ENCODE data around the gene NOX5. TPM values are rescaled to one million over a fixed set of nuclear protein-coding genes. Genes with fewer than 3 reads are reported as not detected.
A peak's percentile ranks its signal among the peaks of the same experiment; 100 is the strongest.

NOX5 gene
- total and polyA plus RNA-seq, 9 donors, result 0.07 to 0.56 (median 0.28) TPM

DNA sequence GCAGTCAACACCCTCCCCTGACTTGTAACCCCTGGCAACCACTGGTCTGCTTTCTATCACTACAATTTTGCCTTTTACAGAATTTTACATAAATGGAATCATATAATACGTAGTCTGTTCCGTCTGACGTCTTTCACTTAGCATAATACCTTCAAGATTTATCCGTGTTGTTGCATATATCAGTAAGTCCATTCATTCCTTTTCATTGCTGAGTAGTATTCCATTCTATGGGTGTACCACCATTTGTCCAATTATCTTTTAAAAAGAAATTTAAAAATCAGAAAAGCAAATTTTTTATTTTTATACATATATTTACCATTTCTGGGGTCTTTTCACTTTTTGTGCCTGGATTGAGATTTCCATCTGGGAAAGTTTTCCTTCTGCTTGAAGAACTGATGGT, 35.5 kb downstream of the NOX5 start:
- WGBS (ENCODE audit: insufficient coverage), result no CpG with 5 or more reads among the region's 4 CpGs
- no peak overlapping the region for H3K27ac ChIP-seq (ENCODE audit: low read length)
- no peaks in the 10 kb centered on the region for H3K9me3 ChIP-seq (replicated peaks; ENCODE audit: control insufficient read depth, low read depth, low read length)

DNA sequence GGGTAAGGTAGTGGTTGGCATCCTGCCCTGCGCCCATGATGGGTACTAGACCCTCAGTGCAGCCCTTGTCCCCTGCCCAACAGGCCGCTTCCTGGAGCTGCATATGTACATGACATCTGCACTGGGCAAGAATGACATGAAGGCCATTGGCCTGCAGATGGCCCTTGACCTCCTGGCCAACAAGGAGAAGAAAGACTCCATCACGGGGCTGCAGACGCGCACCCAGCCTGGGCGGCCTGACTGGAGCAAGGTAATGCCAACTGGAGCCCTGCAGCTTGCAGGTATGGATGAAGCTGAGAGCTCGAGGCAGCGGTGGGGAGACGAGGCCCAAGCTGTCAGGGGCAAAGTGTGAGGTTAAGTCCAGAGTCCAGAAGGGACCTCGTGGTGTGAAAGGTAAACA, 40.8 kb downstream of the NOX5 start:
- Histone ChIP-seq H3K27me3 (ENCODE audit: control insufficient read depth, insufficient read depth, low read length) (peaks cover 2% of the 10 kb centered on the region), H3K9me3 (replicated peaks; ENCODE audit: control insufficient read depth, low read depth, low read length) (no peaks in the 10 kb centered on the region), H3K36me3 (ENCODE audit: control insufficient read depth, insufficient read depth, low read length) (no peaks in the 10 kb centered on the region), H3K4me3 (ENCODE audit: low read length) (no peak overlapping the region), H3K4me1 (ENCODE audit: control insufficient read depth, insufficient read depth, low read length) (peaks cover 15% of the 10 kb centered on the region), H3K27ac (ENCODE audit: low read length) (no peak overlapping the region)
- WGBS (ENCODE audit: insufficient coverage), result 93% methylated on average over 9 of the region's 10 CpGs
- DNase-seq, result no peak

More for the DNA sequence above, 35.5 kb downstream of the NOX5 start:
- DNase-seq, result no peak
- Histone ChIP-seq H3K27me3 (ENCODE audit: control insufficient read depth, insufficient read depth, low read length) (no peaks in the 10 kb centered on the region), H3K4me1 (ENCODE audit: control insufficient read depth, insufficient read depth, low read length) (no peaks in the 10 kb centered on the region), H3K36me3 (ENCODE audit: control insufficient read depth, insufficient read depth, low read length) (no peaks in the 10 kb centered on the region), H3K4me3 (ENCODE audit: low read length) (no peak overlapping the region)

DNA sequence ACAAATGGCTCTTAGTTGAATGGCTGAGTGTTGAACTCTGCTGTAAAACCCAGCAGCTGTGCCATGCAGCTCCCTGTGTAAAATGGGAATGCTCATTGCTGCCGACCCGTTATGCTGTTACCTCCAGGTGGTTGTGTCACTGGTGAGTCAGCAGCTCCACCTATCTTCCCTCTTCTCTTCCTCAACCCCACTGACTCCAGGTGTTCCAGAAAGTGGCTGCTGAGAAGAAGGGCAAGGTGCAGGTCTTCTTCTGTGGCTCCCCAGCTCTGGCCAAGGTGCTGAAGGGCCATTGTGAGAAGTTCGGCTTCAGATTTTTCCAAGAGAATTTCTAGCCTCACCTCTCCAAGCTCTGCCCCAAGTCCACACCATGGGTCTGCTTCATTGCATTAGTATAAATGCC, 41.9 kb downstream of the NOX5 start:
- 60% methylated on average over 1 of the region's 3 CpGs for WGBS (ENCODE audit: insufficient coverage)
- Histone ChIP-seq H3K36me3 (ENCODE audit: control insufficient read depth, insufficient read depth, low read length) (no peaks in the 10 kb centered on the region), H3K27ac (ENCODE audit: low read length) (no peak overlapping the region), H3K27me3 (ENCODE audit: control insufficient read depth, insufficient read depth, low read length) (peaks cover 2% of the 10 kb centered on the region), H3K4me1 (ENCODE audit: control insufficient read depth, insufficient read depth, low read length) (peaks cover 16% of the 10 kb centered on the region), H3K9me3 (replicated peaks; ENCODE audit: control insufficient read depth, low read depth, low read length) (no peaks in the 10 kb centered on the region), H3K4me3 (ENCODE audit: low read length) (no peak overlapping the region)
- DNase-seq, result no peak

DNA sequence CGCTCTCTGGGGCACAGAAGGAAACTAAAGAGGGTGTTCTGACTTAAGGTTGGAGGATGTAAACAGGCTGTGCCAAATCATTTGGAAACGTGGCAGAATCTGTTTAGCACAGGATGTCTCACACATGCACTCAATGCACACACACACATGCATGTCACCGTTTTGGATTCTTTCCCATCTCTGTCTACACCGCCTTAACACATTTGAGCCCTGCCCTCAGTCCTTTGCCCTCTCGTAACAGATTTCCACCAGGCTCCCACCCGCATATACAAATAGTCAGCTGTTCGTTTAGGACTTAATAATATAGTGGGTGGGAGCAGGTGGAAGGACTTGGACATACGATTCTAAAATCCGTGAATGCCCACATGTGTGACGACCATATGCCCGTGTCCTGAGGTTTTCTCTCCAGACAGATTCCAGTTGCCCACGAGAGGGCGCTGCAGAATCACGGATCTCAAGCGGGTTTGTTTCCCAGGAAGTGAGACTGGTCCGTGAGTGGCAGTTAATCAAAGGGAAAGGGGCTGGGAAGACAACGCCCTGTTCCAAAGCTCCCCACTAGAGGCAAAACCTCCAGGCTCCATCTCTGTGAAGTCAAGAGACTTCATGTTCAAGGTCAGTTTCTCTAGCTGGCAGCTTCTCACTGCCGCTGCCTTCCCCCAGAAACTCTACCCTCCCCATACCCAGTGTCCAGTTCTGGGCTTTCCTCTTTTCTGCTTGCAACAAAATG, 44.5 kb downstream of the NOX5 start:
- Histone ChIP-seq H3K36me3 (ENCODE audit: control insufficient read depth, insufficient read depth, low read length) (no peaks in the 10 kb centered on the region), H3K27ac (ENCODE audit: low read length) (peak overlapping the region; percentile 65), H3K9me3 (replicated peaks; ENCODE audit: control insufficient read depth, low read depth, low read length) (no peaks in the 10 kb centered on the region), H3K4me3 (ENCODE audit: low read length) (no peak overlapping the region), H3K27me3 (ENCODE audit: control insufficient read depth, insufficient read depth, low read length) (peaks cover 2% of the 10 kb centered on the region), H3K4me1 (ENCODE audit: control insufficient read depth, insufficient read depth, low read length) (peaks cover 16% of the 10 kb centered on the region)
- DNase-seq, result peak; percentile 94
- WGBS (ENCODE audit: insufficient coverage), result 19% methylated on average over 8 of the region's 18 CpGs

DNA sequence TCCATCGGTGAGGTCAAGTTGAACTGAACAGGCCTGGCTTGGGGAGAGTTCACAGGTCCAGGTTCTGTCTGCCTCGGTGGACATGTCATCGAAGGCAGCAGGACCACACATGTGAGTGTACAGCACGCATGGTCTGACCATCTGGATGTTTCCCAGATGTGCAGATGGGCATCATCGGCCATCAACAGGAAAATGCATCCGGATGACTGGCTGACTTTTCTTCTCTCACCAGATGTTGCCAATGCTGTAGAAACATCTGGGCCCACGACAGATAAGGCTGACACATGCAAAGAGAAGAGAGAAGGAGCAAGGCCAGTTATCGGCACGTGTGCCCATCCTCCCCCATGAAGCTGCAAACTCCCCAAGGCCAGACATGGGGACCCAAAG, 45.1 kb downstream of the NOX5 start:
- peaks cover 16% of the 10 kb centered on the region for H3K4me1 ChIP-seq (ENCODE audit: control insufficient read depth, insufficient read depth, low read length)
- H3K4me3 ChIP-seq (ENCODE audit: low read length), result no peak overlapping the region
- WGBS (ENCODE audit: insufficient coverage), result 58% methylated on average over 7 of the region's 9 CpGs
- DNase-seq, result peak; percentile 18
- H3K27ac ChIP-seq (ENCODE audit: low read length), result peak overlapping the region; percentile 65
- H3K9me3 ChIP-seq (replicated peaks; ENCODE audit: control insufficient read depth, low read depth, low read length), result no peaks in the 10 kb centered on the region
- peaks cover 2% of the 10 kb centered on the region for H3K27me3 ChIP-seq (ENCODE audit: control insufficient read depth, insufficient read depth, low read length)
- H3K36me3 ChIP-seq (ENCODE audit: control insufficient read depth, insufficient read depth, low read length), result no peaks in the 10 kb centered on the region

DNA sequence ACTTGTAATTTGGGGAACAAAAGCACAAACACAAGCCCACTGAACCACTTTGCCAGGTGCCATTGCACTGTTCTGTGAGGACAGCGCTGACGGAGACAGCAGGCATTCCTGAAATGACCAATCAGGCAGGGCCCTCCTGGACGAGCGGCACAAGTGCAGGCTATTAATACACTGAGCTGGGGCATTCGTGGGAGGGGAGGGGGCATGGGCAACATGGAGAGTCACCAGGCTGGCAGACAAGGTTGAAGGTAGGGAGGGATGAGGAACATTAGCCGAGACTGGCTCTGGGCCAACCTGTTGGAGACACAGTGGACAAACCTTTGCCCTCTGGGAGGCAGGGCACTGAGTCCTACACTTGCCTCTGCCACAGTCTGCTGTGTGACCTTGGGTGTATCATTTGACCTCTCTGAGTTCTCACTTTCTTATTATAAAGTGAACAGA, 45.6 kb downstream of the NOX5 start:
- DNase-seq, result peak; percentile 73
- Histone ChIP-seq H3K9me3 (replicated peaks; ENCODE audit: control insufficient read depth, low read depth, low read length) (no peaks in the 10 kb centered on the region), H3K27ac (ENCODE audit: low read length) (peak overlapping the region; percentile 65), H3K4me1 (ENCODE audit: control insufficient read depth, insufficient read depth, low read length) (peaks cover 16% of the 10 kb centered on the region), H3K36me3 (ENCODE audit: control insufficient read depth, insufficient read depth, low read length) (no peaks in the 10 kb centered on the region), H3K27me3 (ENCODE audit: control insufficient read depth, insufficient read depth, low read length) (peaks cover 2% of the 10 kb centered on the region), H3K4me3 (ENCODE audit: low read length) (no peak overlapping the region)
- WGBS (ENCODE audit: insufficient coverage), result 79% methylated on average over 6 of the region's 6 CpGs

DNA sequence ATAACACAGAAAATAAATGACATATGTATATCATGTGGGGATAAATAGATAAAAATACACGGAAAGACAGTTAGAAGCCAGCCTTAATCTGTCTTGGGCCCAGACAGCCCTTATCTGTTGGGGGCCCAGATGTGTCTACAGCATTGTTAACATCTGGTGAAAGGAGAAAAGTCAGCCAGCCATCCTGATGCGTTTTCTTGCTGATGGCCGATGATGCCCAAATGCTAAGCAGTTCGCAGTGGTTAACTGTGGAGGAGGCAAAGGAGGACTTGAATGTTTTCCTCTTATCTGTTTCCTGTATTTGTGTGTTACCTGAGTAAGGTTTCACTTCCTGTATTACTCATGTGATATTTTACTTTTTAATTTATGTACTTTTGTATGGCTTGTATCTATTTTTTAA, 46.2 kb downstream of the NOX5 start:
- WGBS (ENCODE audit: insufficient coverage), result 48% methylated on average over 2 of the region's 4 CpGs
- no peak for DNase-seq
- no peak overlapping the region for H3K27ac ChIP-seq (ENCODE audit: low read length)

DNA sequence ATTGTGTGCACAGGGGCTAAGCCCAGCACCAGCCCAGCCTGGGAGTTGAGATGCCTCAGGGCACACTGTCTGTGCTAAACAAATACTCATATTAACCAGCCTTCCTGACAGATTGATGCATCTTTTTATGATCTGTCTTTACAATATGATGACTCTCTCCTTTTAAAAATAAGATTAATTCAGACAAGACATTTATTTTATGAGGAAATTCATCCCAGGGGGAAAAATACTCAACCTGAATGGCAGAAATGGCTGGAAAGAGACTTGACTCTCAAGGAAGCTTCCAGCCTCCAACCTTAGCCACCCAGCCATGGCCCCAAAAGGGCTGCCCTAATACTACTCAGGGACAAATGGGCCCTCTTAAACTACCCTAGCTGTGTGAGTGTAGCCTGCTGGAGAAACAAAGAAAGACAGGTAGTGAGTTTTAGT, 46.9 kb downstream of the NOX5 start:
- H3K27me3 ChIP-seq (ENCODE audit: control insufficient read depth, insufficient read depth, low read length), result peaks cover 2% of the 10 kb centered on the region
- no peak overlapping the region for H3K27ac ChIP-seq (ENCODE audit: low read length)

More for the DNA sequence above, 46.2 kb downstream of the NOX5 start:
- peaks cover 2% of the 10 kb centered on the region for H3K27me3 ChIP-seq (ENCODE audit: control insufficient read depth, insufficient read depth, low read length)
- H3K36me3 ChIP-seq (ENCODE audit: control insufficient read depth, insufficient read depth, low read length), result no peaks in the 10 kb centered on the region
- H3K9me3 ChIP-seq (replicated peaks; ENCODE audit: control insufficient read depth, low read depth, low read length), result no peaks in the 10 kb centered on the region
- peaks cover 16% of the 10 kb centered on the region for H3K4me1 ChIP-seq (ENCODE audit: control insufficient read depth, insufficient read depth, low read length)
- no peak overlapping the region for H3K4me3 ChIP-seq (ENCODE audit: low read length)

DNA sequence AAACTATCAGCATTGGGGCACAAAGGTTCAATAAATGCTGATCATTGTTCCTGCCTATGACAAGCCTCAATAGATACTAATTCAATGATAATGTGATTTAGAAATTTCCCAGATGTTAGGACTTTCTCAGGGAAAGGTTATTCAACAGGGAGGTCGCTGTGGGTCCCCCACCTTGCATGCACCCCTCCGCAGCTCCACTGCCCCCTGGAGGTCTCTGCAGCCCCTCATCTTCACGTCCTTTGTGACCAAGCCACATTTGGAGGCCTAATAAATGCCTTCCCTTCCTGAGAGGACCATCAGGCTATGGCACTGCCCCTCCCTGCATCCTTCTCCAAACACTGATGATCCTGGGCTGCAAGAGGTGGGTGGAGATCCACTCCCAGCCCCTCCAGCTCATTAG, 50.2 kb downstream of the NOX5 start:
- H3K4me3 ChIP-seq (ENCODE audit: low read length), result no peak overlapping the region
- H3K27me3 ChIP-seq (ENCODE audit: control insufficient read depth, insufficient read depth, low read length), result no peaks in the 10 kb centered on the region
- DNase-seq, result no peak
- H3K4me1 ChIP-seq (ENCODE audit: control insufficient read depth, insufficient read depth, low read length), result peaks cover 7% of the 10 kb centered on the region
- WGBS (ENCODE audit: insufficient coverage), result 70% methylated on average over 2 of the region's 3 CpGs
- peaks cover 3% of the 10 kb centered on the region for H3K9me3 ChIP-seq (replicated peaks; ENCODE audit: control insufficient read depth, low read depth, low read length)
- H3K27ac ChIP-seq (ENCODE audit: low read length), result no peak overlapping the region
- H3K36me3 ChIP-seq (ENCODE audit: control insufficient read depth, insufficient read depth, low read length), result no peaks in the 10 kb centered on the region

More for the DNA sequence above, 46.9 kb downstream of the NOX5 start:
- no peak for DNase-seq
- Histone ChIP-seq H3K9me3 (replicated peaks; ENCODE audit: control insufficient read depth, low read depth, low read length) (no peaks in the 10 kb centered on the region), H3K4me3 (ENCODE audit: low read length) (no peak overlapping the region), H3K36me3 (ENCODE audit: control insufficient read depth, insufficient read depth, low read length) (no peaks in the 10 kb centered on the region), H3K4me1 (ENCODE audit: control insufficient read depth, insufficient read depth, low read length) (peaks cover 16% of the 10 kb centered on the region)

DNA sequence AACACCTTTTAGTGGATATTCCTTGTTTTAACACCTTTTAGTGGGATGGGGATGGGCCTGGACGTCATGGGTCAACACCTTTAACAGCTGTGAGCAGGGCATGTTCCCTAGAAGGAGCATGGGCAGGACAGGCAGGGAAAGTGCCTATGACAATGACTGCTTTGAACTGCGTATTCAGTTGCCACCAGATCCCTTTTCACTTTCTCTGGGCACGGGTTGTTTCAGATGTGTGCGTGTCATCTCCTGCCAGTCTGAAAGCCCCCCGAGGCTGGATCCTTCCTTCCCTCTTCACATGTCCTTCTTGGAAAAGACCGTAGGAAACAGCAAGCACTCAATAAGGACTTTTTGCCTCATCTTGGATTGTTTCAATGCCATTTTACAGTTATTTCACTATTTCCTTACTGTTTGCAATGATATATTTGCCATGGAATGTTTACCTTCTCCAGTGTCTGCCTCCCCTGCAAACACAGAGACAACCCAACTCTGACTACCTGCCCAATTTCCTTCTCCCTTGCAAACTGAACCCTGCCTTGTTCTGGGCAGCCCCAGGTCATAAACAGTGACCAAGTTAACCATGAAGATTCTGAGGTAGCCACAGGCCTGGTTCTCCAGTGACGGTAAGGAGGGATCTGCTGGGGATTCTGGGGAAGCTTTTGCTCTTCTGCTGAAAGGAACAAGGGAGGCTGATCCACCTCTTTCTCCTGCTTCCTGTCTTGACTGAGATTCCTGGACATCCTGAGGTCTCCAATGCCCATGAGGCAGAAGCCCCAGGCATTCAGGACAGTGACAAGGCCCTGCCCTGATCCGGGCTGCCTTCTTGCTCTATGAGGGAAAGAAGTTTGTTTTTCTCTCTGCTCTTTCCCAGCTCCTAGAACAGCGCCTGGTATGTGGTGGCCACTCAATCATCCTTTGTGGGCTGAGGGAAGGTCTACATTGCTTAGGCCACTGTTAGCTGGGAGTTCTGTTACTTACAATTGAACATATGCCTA, 51.8 kb downstream of the NOX5 start:
- peaks cover 5% of the 10 kb centered on the region for H3K9me3 ChIP-seq (replicated peaks; ENCODE audit: control insufficient read depth, low read depth, low read length)
- WGBS (ENCODE audit: insufficient coverage), result 78% methylated on average over 5 of the region's 9 CpGs
- H3K36me3 ChIP-seq (ENCODE audit: control insufficient read depth, insufficient read depth, low read length), result no peaks in the 10 kb centered on the region
- no peak overlapping the region for H3K27ac ChIP-seq (ENCODE audit: low read length)
- H3K4me1 ChIP-seq (ENCODE audit: control insufficient read depth, insufficient read depth, low read length), result no peaks in the 10 kb centered on the region
- no peaks in the 10 kb centered on the region for H3K27me3 ChIP-seq (ENCODE audit: control insufficient read depth, insufficient read depth, low read length)
- no peak for DNase-seq
- H3K4me3 ChIP-seq (ENCODE audit: low read length), result no peak overlapping the region
